GM18858 (cell line): ENCODE results near the gene ZNF740.
"Not testable (repeated sequence)": the region's sequence is repeated elsewhere in the genome, so short reads cannot be mapped to it uniquely, and the experiment has no call there.

Experiments
- ATAC-seq: cut with Tn5 transposase; IDR thresholded peaks from one replicate; pipeline ENCODE4 v1.9.1; 2021; ENCODE audit not compliant: unreplicated experiment

The ZNF740 gene

DNA sequence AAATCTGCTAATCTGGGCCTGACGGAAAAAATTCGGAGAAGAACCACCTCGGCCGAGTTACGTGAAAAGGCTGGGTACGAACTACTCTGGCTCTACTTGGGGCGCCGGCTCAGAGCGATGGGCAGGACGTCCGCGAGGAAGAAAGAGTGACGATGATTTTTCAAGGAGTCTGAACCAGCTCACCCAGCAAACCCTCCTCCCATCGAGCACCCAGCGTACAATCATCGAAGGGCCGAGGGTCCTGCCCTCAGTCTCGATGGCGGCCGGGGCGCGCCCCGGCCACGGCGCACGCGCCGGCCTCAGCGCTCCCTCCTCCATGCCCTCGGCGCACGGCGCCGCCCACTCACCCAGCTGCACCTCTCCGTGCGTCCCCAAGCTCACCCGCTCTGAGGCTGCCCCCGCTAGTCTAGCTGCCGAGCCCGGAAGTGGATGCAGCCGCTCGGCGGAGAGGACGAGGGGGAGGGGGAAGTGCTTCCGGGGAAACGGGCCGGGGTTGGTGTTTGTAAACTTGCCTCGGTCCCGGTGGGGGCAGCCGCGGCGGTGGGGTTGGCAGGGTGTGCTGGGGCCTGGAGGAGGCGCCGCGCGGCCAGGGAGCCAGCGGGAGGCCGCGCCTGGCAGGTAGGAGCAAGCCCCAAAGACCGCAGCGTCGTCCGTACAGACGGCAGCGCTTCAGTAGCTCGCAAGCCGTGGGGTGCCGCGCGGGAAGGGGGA lies at the start of gene ZNF740, which contains the start of gene CSAD:
TSS of gene ZNF740 (plus strand) at position 503 of the 711 bp plus-strand sequence. CDS start 1,262 bp downstream, outside the sequence.
TSS of gene CSAD (minus strand) at position 706 of the 711 bp plus-strand sequence. CDS start 7,455 bp downstream, outside the sequence.
- ATAC-seq: peak; percentile 62

DNA sequence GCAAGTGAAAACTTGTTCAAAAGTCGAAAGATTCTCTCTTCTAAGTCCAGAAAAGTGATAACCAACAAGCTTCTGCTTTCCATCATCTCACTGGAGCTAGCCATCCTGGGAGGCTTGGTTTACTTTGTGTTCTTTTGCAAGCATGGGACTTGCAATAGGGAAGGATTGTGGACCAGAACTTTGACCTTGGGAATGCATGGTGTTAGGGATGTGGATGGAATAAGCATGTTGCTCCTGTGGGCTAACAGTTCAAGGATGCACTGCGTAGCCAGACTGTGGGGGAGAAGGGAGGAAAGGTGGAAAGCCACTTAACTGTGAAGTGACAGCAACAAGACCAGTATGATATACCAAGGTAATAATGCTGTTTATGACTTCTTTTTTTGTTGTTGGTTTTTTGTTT lies 48.7 kb upstream of the ZNF740 start:
- no peak for ATAC-seq

DNA sequence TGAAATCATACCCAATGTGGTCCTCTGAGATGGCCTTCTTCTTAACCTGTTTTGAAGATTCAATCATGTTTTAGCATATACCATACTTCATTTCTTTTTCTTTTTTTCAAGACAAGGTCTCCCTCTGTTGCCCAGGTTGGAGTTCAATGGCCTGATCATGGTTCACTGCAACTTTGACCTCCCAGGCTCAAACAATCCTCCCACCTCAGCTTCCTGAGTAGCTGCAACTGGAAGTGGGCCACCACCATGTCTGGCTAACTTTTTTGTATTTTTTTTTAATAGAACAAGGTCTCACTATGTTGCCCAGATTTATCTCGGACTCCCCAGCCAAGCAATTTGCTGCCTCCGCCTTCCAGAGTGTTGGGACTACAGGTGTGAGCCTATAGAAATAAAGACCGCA lies 46.8 kb upstream of the ZNF740 start:
- no peak for ATAC-seq

- no peak for ATAC-seq
These were observed 37.2 kb upstream of the ZNF740 start for GRCh38 chr12:53143355-53143754.

DNA sequence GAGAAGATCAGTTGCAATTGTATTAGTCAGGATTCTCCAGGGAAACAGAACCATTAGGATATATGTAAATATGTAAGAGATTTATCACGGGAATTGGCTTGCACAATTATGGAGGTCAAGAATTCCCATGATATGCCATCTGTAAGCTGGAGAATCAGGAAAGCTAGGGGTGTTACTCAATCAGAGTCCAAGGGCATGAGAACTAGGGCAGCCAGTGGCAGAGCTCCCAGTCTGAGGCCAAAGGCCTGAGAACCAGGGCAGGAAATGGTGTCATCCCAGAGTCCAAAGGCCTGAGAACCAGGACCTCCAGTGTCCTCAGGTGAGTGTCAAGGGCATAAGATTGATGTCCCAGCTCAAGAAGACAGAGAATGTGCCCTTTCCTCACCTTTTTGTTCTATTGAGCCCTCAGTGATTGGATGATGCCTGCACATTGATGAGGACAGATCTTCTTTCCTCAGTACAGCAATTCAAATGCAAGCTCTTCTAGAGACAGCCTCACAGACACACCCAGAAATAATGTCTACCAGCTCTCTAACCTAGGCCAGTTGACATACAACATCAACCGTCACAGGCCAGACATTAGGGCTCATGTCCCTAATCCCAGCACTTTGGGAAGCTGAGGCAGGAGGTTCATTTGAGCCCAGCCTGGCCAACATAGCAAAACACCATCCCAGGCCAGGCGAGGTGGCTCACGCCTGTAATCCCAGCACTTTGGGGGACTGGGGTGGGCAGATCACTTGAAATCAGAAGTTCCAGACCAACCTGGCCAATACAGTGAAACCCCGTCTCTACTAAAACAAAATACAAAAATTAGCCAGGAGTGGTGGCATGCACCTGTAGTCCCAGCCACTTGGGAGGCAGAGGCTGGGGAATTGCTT lies 34.9 kb upstream of the ZNF740 start:
- no peak for ATAC-seq

DNA sequence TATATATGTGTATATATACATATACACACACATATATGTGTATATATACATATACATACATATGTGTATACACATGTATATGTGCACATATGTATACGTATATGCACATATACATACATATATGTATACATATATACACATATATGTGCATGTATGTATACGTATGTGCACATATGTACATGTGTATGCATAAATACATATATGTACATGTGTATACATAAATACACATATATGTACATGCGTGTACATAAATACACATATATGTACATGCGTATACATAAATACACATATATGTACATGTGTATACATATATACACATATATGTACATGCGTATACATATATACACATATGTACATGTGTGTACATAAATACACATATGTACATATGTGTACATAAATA lies 33.3 kb upstream of the ZNF740 start:
- no peak for ATAC-seq

GRCh38 chr12:53147653-53148052 lies 32.9 kb upstream of the ZNF740 start:
- ATAC-seq: no peak

- ATAC-seq: no peak
These were observed 29.5 kb upstream of the ZNF740 start for GRCh38 chr12:53151039-53151438.

DNA sequence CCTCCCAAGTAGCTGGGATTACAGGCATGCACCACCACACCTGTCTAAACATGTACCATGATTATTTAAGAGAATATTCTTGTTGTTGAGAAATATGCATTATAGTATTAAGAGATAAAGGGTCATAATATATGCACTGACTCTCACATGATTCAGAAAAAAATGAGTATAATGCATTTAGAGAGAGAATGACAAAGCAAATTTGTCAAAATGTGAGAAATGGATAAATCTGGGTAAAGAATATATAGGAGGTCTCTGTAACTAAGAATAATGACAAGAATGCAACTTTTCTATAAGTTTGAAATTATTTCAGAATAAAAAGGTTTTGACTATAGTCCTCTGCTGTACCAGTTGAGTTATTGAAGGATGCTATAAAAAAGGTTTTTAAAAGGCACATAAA lies 28.1 kb upstream of the ZNF740 start:
- no peak for ATAC-seq

GRCh38 chr12:53159195-53159839 lies 21.2 kb upstream of the ZNF740 start:
- ATAC-seq: no peak

DNA sequence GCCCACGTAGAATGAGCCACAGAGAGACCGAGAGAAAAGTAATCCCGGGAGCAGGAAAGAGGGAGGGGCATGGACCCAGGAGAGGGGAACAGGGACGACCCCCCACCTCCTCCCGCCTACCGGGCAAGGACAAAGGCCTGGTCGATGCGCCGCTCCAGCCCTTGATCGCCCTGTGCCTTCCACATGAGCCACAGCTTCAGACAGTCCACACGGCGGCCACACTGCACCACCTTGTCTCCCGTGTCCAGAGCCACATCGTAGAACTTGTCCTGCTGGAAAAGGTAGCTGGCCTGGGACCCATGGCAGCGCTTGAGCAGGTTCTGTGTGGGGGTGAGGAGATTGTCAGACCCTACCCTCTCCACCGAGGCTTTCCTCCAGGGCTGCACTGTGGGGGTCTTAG lies 20.5 kb upstream of the ZNF740 start:
- ATAC-seq: no peak

DNA sequence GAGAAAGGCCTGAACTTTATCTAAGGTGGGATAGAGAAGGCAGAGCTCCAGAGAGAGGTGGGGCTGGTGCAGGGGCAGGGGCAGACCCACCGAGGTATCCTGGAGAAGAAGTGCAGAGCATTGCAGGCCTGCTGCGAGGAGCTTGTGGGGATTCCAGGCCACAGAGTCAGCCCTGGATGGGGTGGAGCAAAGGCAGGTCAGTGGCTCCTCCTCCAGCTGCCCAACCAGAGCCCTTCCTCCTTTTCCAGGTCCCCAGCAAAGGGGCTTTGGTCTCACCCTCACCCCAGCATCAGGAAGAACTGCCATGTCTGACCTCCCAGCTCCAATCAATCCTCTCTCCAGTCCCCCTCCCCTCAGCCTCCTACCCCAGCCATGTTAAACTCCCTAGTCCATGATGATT lies 19.8 kb upstream of the ZNF740 start:
- no peak for ATAC-seq

DNA sequence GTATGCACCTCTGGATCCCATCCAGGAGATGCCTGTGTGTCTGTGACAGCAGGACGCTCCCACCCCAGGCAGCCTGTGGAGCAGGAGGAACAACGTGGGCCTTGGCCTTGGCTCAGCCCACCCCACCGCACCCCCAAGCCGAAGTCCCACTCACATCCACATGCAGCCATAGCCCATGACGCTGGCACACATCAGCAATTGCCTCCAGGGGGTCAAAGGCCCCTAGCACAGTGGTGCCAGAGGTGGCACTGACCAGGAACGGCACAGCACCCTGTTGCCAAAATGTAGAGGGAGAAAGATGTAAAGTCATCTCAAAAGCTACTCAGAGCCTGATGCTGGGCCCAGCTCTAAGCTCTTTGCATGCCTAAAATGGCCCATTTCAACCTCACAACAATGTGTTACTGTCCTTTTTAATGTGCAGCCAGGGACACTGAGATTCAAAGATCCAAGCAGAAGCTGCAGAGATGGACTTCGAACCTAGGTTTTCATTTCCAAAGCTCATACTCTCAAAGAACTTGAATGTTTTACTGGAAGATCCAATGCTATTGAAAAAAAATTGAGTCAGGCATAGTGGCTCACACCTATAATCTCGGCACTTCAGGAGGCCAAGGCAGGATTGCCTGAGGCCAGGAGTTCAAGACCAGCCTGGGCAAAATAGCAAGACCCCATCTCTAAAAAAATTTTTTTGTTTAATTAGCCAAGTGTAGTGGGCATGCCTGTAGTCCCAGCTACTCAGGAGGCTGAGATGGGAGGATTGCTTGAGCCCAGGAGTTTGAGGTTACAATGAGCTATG lies 19.2 kb upstream of the ZNF740 start:
- no peak for ATAC-seq

- ATAC-seq: not testable (repeated sequence)
These were observed 17.5 kb upstream of the ZNF740 start for GRCh38 chr12:53163008-53163407.

GRCh38 chr12:53166837-53167236 lies 13.7 kb upstream of the ZNF740 start:
- no peak for ATAC-seq

DNA sequence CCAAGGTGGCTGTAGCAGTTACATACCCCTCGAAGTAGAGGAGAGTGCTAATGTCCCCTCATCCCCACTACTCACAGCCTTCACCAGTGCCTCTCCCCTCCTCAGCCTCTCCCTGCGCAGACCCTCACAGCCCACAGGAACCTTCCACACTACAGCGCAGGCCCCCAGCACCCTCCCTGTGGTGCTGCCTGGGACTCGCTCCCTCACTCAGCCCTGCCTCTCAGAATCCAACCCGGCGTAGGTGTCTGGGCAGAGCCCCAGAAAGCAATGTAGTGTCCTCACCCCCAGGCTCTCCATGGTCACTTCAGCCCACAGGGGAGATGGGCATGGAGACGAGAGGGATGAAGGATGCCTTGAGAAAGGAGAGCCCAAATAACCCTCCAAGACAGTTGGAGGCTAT lies 10.9 kb upstream of the ZNF740 start:
- ATAC-seq: no peak

DNA sequence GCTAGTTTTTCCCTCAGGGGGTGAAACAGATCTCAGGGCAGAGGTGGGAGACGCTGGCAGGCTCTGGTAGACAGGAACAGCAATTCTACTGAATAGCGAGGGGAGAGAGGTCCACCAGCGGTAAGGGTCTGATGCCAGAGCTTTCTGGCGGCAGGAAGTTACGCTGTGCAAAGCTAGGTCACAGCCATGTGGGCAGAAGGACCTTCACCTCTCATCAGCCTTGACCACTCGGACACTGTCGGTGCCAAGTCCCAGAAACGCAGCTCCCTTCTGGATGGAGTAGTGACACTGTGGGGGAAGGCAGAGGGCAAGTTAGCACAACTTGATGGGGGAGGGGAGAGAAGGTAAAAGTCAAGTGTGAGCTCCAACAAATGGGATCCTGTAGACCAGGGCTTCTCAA lies 10.3 kb upstream of the ZNF740 start:
- ATAC-seq: no peak

- ATAC-seq: no peak
These were observed 9.4 kb upstream of the ZNF740 start for GRCh38 chr12:53170876-53171724.

- ATAC-seq: no peak
These were observed 8.7 kb upstream of the ZNF740 start for GRCh38 chr12:53171725-53172329.
